ENCODE data around the gene ADAM22. TPM values are rescaled to one million over a fixed set of nuclear protein-coding genes. Genes with fewer than 3 reads are reported as not detected.
A peak's percentile ranks its signal among the peaks of the same experiment; 100 is the strongest.

The ADAM22 gene
- polyA plus RNA-seq, 3 donors, result 13.0 to 13.1 (median 13.1) TPM

- no peak for DNase-seq (ENCODE audit: low read depth in 3 of 3, low spot score in 2 of 3)
Measured at GRCh38 chr7:88208521-88208920, 274.5 kb downstream of the ADAM22 start.

- DNase-seq (ENCODE audit: low read depth in 3 of 3, low spot score in 2 of 3), result no peak
Measured at GRCh38 chr7:88212918-88213317, 278.9 kb downstream of the ADAM22 start.

- no peak for DNase-seq (ENCODE audit: low read depth in 3 of 3, low spot score in 2 of 3)
Measured at GRCh38 chr7:88214456-88214855, 280.4 kb downstream of the ADAM22 start.

GRCh38 chr7:88215295-88215694 is 281.2 kb downstream of the ADAM22 start:
- no peak for DNase-seq (ENCODE audit: low read depth in 3 of 3, low spot score in 2 of 3)

GRCh38 chr7:88216276-88216675 is 282.2 kb downstream of the ADAM22 start:
- no peak for DNase-seq (ENCODE audit: low read depth in 3 of 3, low spot score in 2 of 3)

- no peak for DNase-seq (ENCODE audit: low read depth in 3 of 3, low spot score in 2 of 3)
Measured at GRCh38 chr7:88217675-88218428, 283.8 kb downstream of the ADAM22 start.

- no peak for DNase-seq (ENCODE audit: low read depth in 3 of 3, low spot score in 2 of 3)
Measured at GRCh38 chr7:88218429-88218745, 284.3 kb downstream of the ADAM22 start.

- peak in 1 of 3 donors; percentile 56 for DNase-seq (ENCODE audit: low read depth in 3 of 3, low spot score in 2 of 3)
Measured at GRCh38 chr7:88218836-88219605, 285.0 kb downstream of the ADAM22 start.

- peak; percentile 66 to 91 (median 70) for DNase-seq (ENCODE audit: low read depth in 3 of 3, low spot score in 2 of 3)
Measured at GRCh38 chr7:88219781-88220747, 286.0 kb downstream of the ADAM22 start, which contains the start of gene SRI. Gene SRI (minus strand): TSS chr7:88220038. CDS start chr7:88220026, 12 bp downstream.

GRCh38 chr7:88223265-88223664 is 289.2 kb downstream of the ADAM22 start:
- no peak for DNase-seq (ENCODE audit: low read depth in 3 of 3, low spot score in 2 of 3)

GRCh38 chr7:88224601-88225275 is 290.7 kb downstream of the ADAM22 start:
- no peak for DNase-seq (ENCODE audit: low read depth in 3 of 3, low spot score in 2 of 3)

GRCh38 chr7:88226201-88226600 is 292.1 kb downstream of the ADAM22 start:
- no peak for DNase-seq (ENCODE audit: low read depth in 3 of 3, low spot score in 2 of 3)

GRCh38 chr7:88226886-88227516 is 292.9 kb downstream of the ADAM22 start:
- DNase-seq (ENCODE audit: low read depth in 3 of 3, low spot score in 2 of 3), result no peak

- DNase-seq (ENCODE audit: low read depth in 3 of 3, low spot score in 2 of 3), result no peak
Measured at GRCh38 chr7:88229302-88229995, 295.4 kb downstream of the ADAM22 start.

GRCh38 chr7:88230646-88231045 is 296.6 kb downstream of the ADAM22 start:
- DNase-seq (ENCODE audit: low read depth in 3 of 3, low spot score in 2 of 3), result no peak

GRCh38 chr7:88233828-88234227 is 299.8 kb downstream of the ADAM22 start:
- DNase-seq (ENCODE audit: low read depth in 3 of 3, low spot score in 2 of 3), result no peak

- DNase-seq (ENCODE audit: low read depth in 3 of 3, low spot score in 2 of 3), result no peak
Measured at GRCh38 chr7:88239852-88240251, 305.8 kb downstream of the ADAM22 start.

GRCh38 chr7:88243345-88243909 is 309.4 kb downstream of the ADAM22 start:
- no peak for DNase-seq (ENCODE audit: low read depth in 3 of 3, low spot score in 2 of 3)

- DNase-seq (ENCODE audit: low read depth in 3 of 3, low spot score in 2 of 3), result no peak
Measured at GRCh38 chr7:88244258-88244657, 310.2 kb downstream of the ADAM22 start.

Data from right renal cortex interstitium (tissue), 3 donors.